Left lung (tissue), 10 donors: ENCODE measurements around the gene PRSS12. TPM values are rescaled to one million over a fixed set of nuclear protein-coding genes. Genes with fewer than 3 reads are reported as not detected.

ENCODE experiments used
- ATAC-seq: fragments of 200-7000 bp; cut with Tn5 transposase; one replicate; pipeline ENCODE4 v1.9.1; 2020; ENCODE audit warnings: moderate library complexity
- DNase-seq, 4 donors: peaks; one replicate each; pipeline ENCODE4 v3.0.0-alpha.2; 2013 to 2020
- H3K27ac ChIP-seq, 2 donors: fragments of 200-600 bp; sonication (generic) in 1 of 2; one replicate each; pipeline versions ENCODE4 v1.5.0 to v1.8.0; 2020 to 2021
- H3K27me3 ChIP-seq, 2 donors: fragments of 200-600 bp; sonication (generic) in 1 of 2; one replicate each; pipeline versions ENCODE4 v1.5.0 to v1.8.0; 2020 to 2021
- H3K36me3 ChIP-seq, 2 donors: fragments of 200-600 bp; sonication (generic) in 1 of 2; one replicate each; pipeline versions ENCODE4 v1.5.0 to v1.8.0; 2020 to 2021
- H3K4me1 ChIP-seq, 2 donors: fragments of 200-600 bp; one replicate each; pipeline ENCODE4 v1.8.0; 2021
- H3K4me3 ChIP-seq, 2 donors: fragments of 200-600 bp; sonication (generic) in 1 of 2; one replicate each; pipeline versions ENCODE4 v1.5.0 to v1.8.0; 2020 to 2021; ENCODE audit warnings: mild to moderate bottlenecking in 1 of 2
- H3K9me3 ChIP-seq, 2 donors: fragments of 200-600 bp; sonication (generic) in 1 of 2; one replicate each; pipeline versions ENCODE4 v1.5.0 to v1.8.0; 2020 to 2021
- CTCF ChIP-seq, 2 donors: fragments of 200-600 bp; sonication (generic) in 1 of 2; IDR thresholded peaks; one replicate each; pipeline versions ENCODE4 v1.5.0 to v1.8.0; 2021; ENCODE audit warnings: antibody characterized with exemption in 2 of 2
- intact Hi-C, 2 donors: fragments of 100-400 bp; cut with DNase I; formaldehyde crosslinking; loops; one replicate each; pipeline versions ENCODE4 v1.11.2 to v1.14.2; 2022
- polyA plus RNA-seq, 6 donors: library from polyadenylated mRNA; unstranded; fragments of 120-200 nt; gene quantifications; one replicate each; pipeline ENCODE4 v1.2.1, GENCODE V29; 2013; ENCODE audit not compliant: insufficient read length in 6 of 6
- total RNA-seq, 2 donors: library from RNA; stranded (reverse); fragmentation: NEBNext Ultra II Directional; extraction: Animal tissue kit (Norgen Biotek cat#: 25700); gene quantifications; one replicate each; pipeline ENCODE4 v1.2.1, GENCODE V29; 2021
- donor health status: DM: no; HTN: yes; CAD: no.
- donor health status: DM: no; HTN: no; CAD: no.

Gene PRSS12
- total and polyA plus RNA-seq, 8 donors = 3.8 to 49.8 (median 38.8) TPM

- intact Hi-C loops = no loop called here
- peak in 1 of 4 donors; percentile 45 for DNase-seq
- Histone ChIP-seq H3K36me3 (no peaks in the 10 kb centered on the region), H3K27ac (no peak overlapping the region), H3K4me3 (no peak overlapping the region), H3K9me3 (no peaks in the 10 kb centered on the region), H3K4me1 (peaks cover 0 to 13% of the 10 kb centered on the region in 2 donors), H3K27me3 (no peaks in the 10 kb centered on the region)
- no peak for ATAC-seq
- TF ChIP-seq CTCF (IDR thresholded peaks at IDR 0.05) = no peak
Measured at GRCh38 chr4:118287711-118288451, 64.9 kb downstream of the PRSS12 start.

- DNase-seq = no peak
- no peak overlapping the region for H3K4me3 ChIP-seq
- intact Hi-C loops = no loop called here
- no peak overlapping the region for H3K27ac ChIP-seq
- no peaks in the 10 kb centered on the region for H3K27me3 ChIP-seq
- peaks cover 0 to 23% of the 10 kb centered on the region in 2 donors for H3K4me1 ChIP-seq
- H3K9me3 ChIP-seq = no peaks in the 10 kb centered on the region
- peaks cover 0 to 11% of the 10 kb centered on the region in 2 donors for H3K36me3 ChIP-seq
- no peak for TF ChIP-seq CTCF (IDR thresholded peaks at IDR 0.05)
- no peak for ATAC-seq
Measured at GRCh38 chr4:118286685-118287084, 66.1 kb downstream of the PRSS12 start.

- DNase-seq (no peak), ATAC-seq (no peak)
- Histone ChIP-seq H3K4me1 (peaks cover 0 to 30% of the 10 kb centered on the region in 2 donors), H3K27me3 (no peaks in the 10 kb centered on the region), H3K36me3 (peaks cover 0 to 15% of the 10 kb centered on the region in 2 donors), H3K9me3 (no peaks in the 10 kb centered on the region), H3K4me3 (no peak overlapping the region), H3K27ac (no peak overlapping the region)
- no peak for TF ChIP-seq CTCF (IDR thresholded peaks at IDR 0.05)
- intact Hi-C loops = no loop called here
Measured at GRCh38 chr4:118285931-118286330, 66.9 kb downstream of the PRSS12 start.

GRCh38 chr4:118284169-118284568 is 68.6 kb downstream of the PRSS12 start:
- Histone ChIP-seq H3K4me3 (no peak overlapping the region), H3K27me3 (no peaks in the 10 kb centered on the region), H3K4me1 (peaks cover 12 to 48% of the 10 kb centered on the region in 2 donors), H3K9me3 (no peaks in the 10 kb centered on the region), H3K27ac (no peak overlapping the region), H3K36me3 (peaks cover 0 to 24% of the 10 kb centered on the region in 2 donors)
- intact Hi-C loops = no loop called here
- no peak for ATAC-seq
- DNase-seq = no peak
- no peak for TF ChIP-seq CTCF (IDR thresholded peaks at IDR 0.05)

GRCh38 chr4:118282692-118283091 is 70.1 kb downstream of the PRSS12 start:
- no peaks in the 10 kb centered on the region for H3K9me3 ChIP-seq
- H3K27ac ChIP-seq = no peak overlapping the region
- H3K36me3 ChIP-seq = peaks cover 0 to 24% of the 10 kb centered on the region in 2 donors
- DNase-seq (no peak), ATAC-seq (no peak)
- peaks cover 12 to 51% of the 10 kb centered on the region in 2 donors for H3K4me1 ChIP-seq
- no peaks in the 10 kb centered on the region for H3K27me3 ChIP-seq
- intact Hi-C loops = no loop called here
- TF ChIP-seq CTCF (IDR thresholded peaks at IDR 0.05) = no peak
- no peak overlapping the region for H3K4me3 ChIP-seq
